ENCODE results near the gene ZNF546.
"Not testable (repeated sequence)": the region's sequence is repeated elsewhere in the genome, so short reads cannot be mapped to it uniquely, and the experiment has no call there.

ZNF546 gene

DNA sequence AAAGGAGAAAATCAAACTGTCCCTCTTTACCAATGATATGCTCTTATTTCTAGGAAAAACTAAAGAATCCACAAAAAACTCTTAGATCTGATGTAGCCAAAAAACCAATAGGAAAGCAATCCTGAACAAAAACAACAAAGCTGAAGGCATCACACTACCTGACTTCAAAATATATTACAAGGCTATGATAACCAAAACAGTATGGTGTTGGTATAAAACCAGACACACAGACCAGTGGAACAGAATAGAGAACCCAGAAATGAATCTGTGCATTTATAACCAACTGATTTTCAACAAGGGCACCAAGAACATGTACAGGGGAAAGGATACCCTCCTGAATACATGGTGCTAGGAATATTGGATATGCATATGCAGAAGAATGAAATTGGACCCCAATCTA is 9.7 kb upstream of the ZNF546 start:
- no peak for DNase-seq

- no peak for DNase-seq
These were observed 9.3 kb upstream of the ZNF546 start for GRCh38 chr19:39987596-39987995.

- DNase-seq: no peak
These were observed 3.3 kb upstream of the ZNF546 start for GRCh38 chr19:39993605-39994004.

DNA sequence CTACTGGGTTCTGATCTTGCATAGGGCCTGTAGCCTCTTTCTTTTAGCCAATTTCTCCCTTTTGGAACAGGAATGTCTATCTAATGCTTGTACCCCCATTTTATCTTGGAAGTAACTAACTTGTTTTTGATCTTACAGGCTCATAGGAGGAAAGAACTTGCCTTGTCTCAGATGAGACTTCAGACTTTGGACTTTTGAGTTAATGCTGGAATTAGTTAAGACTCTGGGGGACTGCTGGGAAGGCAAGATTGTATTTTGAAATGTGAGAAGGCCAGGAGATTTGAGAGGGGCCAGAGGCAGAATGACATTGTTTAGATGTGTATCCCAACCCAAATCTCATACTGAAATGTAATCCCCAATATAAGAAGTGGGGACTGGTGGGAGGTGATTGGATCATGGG is 2.5 kb upstream of the ZNF546 start:
- no peak for DNase-seq

- DNase-seq: no peak
These were observed 1.1 kb upstream of the ZNF546 start for GRCh38 chr19:39995794-39996193.

GRCh38 chr19:39996218-39996810 is 546 bp upstream of the ZNF546 start:
- peak; percentile 4 for DNase-seq

DNA sequence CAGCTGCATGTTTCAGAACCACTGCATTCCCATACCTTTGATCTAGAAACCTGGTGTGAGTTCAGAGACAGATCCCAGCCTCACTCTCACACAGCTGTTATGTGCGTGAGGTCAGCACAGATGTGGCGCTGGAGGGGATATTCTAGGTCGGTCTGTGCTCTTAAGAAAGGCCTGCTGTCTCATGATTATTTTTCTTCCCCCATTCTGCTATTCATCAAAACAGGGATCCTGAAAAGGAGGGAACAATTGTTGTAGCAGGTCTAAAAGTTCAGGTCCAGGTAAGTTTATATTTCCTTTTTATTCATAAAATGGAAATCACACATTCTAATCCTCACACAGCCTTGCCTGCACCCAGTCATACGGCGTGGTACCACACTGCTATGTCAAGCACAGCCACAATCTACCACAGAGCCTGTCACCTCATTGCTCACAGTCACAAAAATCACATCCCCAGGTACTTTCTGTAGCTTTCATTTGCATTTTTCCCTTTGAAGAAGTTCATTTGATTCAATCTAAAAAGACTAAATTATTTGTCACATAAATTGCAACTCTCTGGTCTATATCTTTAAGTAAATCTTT is 867 bp downstream of the ZNF546 start:
- DNase-seq: no peak

- DNase-seq: no peak
These were observed 1.6 kb downstream of the ZNF546 start for GRCh38 chr19:39998501-39998900.

- no peak for DNase-seq
These were observed 8.9 kb downstream of the ZNF546 start for GRCh38 chr19:40005691-40006272.

DNA sequence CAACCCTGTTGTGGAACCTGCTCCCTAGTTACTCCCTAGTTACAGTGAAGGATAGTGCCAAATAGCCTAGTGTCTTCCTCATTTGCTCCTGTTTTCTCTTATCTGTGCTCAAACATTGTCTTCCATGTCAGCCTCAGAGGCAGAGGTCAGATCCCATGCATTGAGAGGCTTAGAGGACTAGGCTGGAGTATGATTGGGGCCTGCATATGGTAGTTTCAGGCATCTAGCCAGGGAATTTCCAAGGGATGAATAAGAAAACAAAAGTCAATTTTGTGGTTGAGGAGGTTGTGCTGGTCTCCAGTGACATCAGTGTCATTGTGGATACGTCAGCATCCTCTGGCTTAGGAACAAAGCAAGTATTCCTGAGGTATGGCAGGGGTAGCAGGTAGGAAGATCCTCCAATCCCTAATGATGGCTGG is 9.4 kb downstream of the ZNF546 start:
- no peak for DNase-seq

DNA sequence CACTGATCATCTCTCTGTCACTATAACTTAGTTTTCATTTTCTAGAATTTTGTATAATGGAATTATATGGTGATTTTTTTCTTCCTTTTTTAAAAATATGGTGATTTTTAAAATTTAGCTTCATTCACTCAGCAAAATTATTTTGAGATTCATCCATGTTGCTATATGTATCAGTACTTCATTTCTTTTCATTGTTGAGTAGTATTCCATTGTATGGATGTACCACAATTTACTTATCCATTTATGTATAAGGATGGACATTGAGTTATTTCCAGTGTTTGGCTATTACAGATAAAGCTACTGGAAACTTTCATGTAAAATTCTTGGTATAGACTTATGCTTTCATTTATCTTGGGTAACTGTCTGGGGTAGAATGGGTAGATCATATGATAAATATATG is 12.8 kb downstream of the ZNF546 start:
- DNase-seq: no peak

- no peak for DNase-seq
These were observed 17.1 kb downstream of the ZNF546 start for GRCh38 chr19:40013991-40014390.

DNA sequence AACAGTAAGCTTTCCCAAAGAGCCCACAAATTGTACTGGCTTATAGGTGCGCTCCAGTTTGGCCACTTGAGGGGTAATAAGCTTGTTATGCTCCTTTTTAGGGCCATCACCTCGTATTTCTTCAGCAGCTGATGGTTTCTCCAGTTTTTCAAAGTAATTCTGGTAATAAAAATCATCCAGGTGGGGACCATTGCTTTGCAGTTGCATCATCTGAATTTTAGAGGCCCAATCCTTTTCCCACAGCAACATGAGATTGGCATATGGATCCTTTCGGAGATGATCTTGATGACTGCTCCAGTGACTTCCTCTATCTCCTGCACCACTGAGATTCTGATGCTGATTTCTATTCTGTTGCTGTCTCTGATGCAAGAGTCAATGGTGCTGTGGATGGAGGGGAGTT is 27.1 kb downstream of the ZNF546 start:
- no peak for DNase-seq

- no peak for DNase-seq
These were observed 29.2 kb downstream of the ZNF546 start for GRCh38 chr19:40025938-40026596.

- no peak for DNase-seq
These were observed 29.7 kb downstream of the ZNF546 start for GRCh38 chr19:40026597-40026970.

- no peak for DNase-seq
These were observed 37.2 kb downstream of the ZNF546 start for GRCh38 chr19:40033989-40034560.

- DNase-seq: no peak
These were observed 39.1 kb downstream of the ZNF546 start for GRCh38 chr19:40035996-40036395.

DNA sequence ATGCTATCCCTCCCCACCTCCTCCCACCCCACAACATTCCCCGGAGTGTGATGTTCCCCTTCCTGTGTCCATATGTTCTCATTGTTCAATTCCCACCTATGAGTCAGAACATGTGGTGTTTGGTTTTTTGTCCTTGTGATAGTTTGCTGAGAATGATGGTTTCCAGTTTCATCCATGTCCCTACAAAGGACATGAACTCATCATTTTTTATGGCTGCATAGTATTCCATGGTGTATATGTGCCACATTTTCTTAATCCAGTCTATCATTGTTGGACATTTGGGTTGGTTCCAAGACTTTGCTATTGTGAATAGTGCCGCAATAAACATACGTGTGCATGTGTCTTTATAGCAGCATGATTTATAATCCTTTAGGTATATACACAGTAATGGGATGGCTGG is 41.2 kb downstream of the ZNF546 start:
- DNase-seq: not testable (repeated sequence)

GRCh38 chr19:40041718-40042117 is 44.9 kb downstream of the ZNF546 start:
- DNase-seq: not testable (repeated sequence)

- no peak for DNase-seq
These were observed 56.6 kb downstream of the ZNF546 start for GRCh38 chr19:40053491-40053890.

DNA sequence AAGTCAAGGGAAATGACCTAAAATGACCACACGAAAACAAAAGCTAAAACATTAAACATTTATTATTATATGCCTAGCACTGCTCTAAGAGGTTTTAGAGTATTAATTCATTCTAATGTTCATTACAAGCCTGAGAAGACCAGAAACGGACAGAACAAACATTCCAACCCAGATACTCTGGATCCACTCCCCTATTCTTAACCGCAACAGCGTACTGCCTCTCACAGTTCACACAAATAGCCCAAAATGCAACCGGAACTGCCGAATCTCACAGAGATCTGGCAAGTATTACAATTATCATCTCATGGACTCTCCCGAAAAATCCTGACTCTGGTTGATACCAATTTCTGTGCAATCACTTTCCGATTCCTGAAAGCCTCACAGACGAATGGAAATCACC is 57.8 kb downstream of the ZNF546 start:
- no peak for DNase-seq

DNA sequence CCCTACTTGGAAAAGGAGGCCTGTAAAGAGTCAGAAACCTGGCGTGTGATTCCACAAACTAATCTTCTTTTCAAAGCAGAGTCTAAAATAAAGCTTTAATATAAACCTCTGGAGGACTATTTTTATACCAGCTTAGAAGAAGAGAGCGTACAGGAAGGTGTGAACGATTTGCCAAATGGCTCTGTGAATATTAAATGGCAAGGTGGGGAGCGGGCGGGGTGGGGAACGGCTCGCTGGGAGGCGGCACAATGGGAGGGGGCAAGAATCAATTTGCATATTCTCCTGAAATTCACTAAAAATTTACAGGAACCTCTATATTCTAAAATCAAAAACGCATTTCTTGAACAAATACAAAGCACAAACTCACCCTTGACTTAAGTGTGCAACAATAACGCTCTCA is 58.2 kb downstream of the ZNF546 start:
- no peak for DNase-seq

DNA sequence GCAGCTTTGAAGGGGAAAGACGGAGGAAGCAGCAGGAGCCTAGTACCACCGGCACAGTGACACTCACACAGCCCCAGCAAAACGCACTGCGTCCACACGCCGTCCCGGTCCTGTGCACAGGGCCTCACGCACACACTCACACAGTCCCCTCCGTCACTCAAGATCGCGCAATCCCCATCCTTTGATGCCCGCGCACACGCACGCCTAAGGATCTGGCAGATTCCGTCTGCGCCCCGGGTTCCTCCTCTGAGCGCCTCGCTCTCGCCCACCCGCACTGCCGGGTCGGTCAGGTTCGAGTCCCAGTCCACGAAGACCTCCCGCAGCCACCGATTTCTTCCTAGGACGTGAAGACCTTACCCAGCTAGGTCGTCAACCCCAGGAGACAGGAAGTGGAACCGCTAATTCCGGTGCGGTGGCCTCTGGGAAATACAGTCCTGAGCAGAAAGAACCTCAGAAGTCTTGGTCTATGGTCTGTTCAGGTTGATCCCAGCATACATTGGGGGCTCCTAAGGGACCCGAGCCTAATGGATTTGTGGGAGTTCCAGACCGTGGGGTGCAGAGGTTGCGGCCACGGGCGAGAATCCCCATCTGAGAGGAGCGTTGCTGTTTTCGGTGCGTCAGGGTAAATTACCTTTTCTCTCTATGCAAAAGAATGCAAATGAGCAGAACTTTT is 59.1 kb downstream of the ZNF546 start, which contains the start of gene ZNF780B:
ZNF780B (minus strand) TSS at position 400 of the 673 bp plus-strand sequence. CDS start 5,899 bp downstream, outside the sequence.
- peak; percentile 24 for DNase-seq
